Measurements from ENCODE around the gene ZFAND6.
"Not testable (repeated sequence)": the region's sequence is repeated elsewhere in the genome, so short reads cannot be mapped to it uniquely, and the experiment has no call there.

The ZFAND6 gene

DNA sequence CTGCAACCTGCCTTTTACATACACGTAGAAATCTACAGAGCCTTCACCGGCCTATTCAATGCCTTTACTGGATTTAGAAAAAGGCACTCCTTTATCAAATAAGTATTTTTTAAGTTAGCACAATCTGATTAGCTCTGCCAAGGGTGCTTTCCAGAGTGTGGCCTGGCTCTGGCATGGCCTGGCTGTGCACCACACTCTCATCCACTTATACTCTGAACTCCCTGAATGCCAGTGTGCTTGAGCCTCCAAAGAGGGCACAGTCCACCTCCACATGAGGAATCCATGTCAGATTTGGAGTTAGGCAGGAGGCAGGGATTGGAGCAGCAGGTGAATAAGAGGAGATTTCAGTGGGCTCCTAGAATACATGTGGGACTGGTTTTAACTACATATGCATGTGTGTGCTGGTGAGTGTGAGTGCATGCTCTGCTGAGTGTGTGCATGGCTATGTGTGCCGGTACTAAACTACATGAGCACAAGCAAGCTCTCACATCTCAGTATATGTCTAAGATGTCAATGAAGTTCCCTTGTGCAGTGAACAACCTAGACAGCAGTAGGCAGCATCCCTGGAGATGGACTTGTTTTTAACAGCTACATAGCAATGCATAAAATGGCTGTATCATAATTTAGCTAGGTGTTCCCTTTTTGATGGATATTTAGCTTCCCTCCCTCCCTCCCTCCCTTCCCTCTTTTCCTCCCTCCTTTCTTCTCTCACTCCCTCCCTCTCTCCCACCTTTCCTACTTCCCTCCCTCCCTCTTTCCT lies 17.8 kb upstream of the ZFAND6 start:
- no peaks in the 10 kb centered on the region for H3K79me2 ChIP-seq (ENCODE audit: insufficient read depth, low read length)
- no peaks in the 10 kb centered on the region for H3K9me3 ChIP-seq (ENCODE audit: insufficient read depth, low read depth, low read length)
- no peak overlapping the region for H2AFZ ChIP-seq (ENCODE audit: low read length)
- H3K9me2 ChIP-seq (replicated peaks; ENCODE audit: low read depth, low read length) = no peaks in the 10 kb centered on the region
- H3K27me3 ChIP-seq (ENCODE audit: insufficient read depth, low read length, poor library complexity, severe bottlenecking) = no peaks in the 10 kb centered on the region
- H3K4me3 ChIP-seq (ENCODE audit: low read length, poor library complexity, severe bottlenecking) = no peak overlapping the region
- no peak overlapping the region for H3K4me2 ChIP-seq (ENCODE audit: low read depth, low read length, poor library complexity, severe bottlenecking)
- H4K20me1 ChIP-seq (ENCODE audit: insufficient read depth, low read length, poor library complexity, severe bottlenecking) = no peaks in the 10 kb centered on the region
- H3F3A ChIP-seq (ENCODE audit: low read depth) = no peaks in the 10 kb centered on the region
- no peaks in the 10 kb centered on the region for H3K36me3 ChIP-seq (ENCODE audit: insufficient read depth, low read length)
- TF ChIP-seq, protein P1, sequence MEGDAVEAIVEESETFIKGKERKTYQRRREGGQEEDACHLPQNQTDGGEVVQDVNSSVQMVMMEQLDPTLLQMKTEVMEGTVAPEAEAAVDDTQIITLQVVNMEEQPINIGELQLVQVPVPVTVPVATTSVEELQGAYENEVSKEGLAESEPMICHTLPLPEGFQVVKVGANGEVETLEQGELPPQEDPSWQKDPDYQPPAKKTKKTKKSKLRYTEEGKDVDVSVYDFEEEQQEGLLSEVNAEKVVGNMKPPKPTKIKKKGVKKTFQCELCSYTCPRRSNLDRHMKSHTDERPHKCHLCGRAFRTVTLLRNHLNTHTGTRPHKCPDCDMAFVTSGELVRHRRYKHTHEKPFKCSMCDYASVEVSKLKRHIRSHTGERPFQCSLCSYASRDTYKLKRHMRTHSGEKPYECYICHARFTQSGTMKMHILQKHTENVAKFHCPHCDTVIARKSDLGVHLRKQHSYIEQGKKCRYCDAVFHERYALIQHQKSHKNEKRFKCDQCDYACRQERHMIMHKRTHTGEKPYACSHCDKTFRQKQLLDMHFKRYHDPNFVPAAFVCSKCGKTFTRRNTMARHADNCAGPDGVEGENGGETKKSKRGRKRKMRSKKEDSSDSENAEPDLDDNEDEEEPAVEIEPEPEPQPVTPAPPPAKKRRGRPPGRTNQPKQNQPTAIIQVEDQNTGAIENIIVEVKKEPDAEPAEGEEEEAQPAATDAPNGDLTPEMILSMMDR (conservative IDR thresholded peaks at IDR 0.05; ENCODE audit: low read length) = no peak
- H3K4me1 ChIP-seq (ENCODE audit: insufficient read depth, low read length, poor library complexity, severe bottlenecking) = no peaks in the 10 kb centered on the region
- no peak overlapping the region for H3K9ac ChIP-seq (ENCODE audit: low read depth, low read length, poor library complexity, severe bottlenecking)

DNA sequence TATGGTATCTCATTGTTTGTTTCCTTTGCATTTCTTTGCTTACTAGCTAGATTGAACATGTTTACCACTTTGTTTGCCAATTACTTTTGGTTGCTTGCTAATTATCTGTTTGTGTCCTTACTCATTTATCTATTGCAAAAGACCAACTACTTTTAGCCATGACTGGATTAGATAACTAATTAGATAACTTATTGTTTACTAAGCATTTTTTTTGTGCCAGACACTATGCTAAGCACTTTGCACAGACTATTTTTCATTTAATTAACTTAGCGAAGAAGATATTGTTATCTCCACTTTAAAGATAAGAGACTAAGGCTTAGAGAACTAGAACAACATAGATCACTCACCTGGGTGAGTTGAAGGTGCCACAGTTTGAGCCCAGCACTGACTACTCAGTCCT lies 16.9 kb upstream of the ZFAND6 start:
- H3K9ac ChIP-seq (ENCODE audit: low read depth, low read length, poor library complexity, severe bottlenecking) = no peak overlapping the region
- H3K4me1 ChIP-seq (ENCODE audit: insufficient read depth, low read length, poor library complexity, severe bottlenecking) = no peaks in the 10 kb centered on the region
- H3K27me3 ChIP-seq (ENCODE audit: insufficient read depth, low read length, poor library complexity, severe bottlenecking) = no peaks in the 10 kb centered on the region
- TF ChIP-seq, protein P1 (conservative IDR thresholded peaks at IDR 0.05; ENCODE audit: low read length) = no peak
- no peak for TF ChIP-seq EZH2phosphoT487 (IDR thresholded peaks at IDR 0.05; ENCODE audit: borderline replicate concordance)
- H4K20me1 ChIP-seq (ENCODE audit: insufficient read depth, low read length, poor library complexity, severe bottlenecking) = no peaks in the 10 kb centered on the region
- no peaks in the 10 kb centered on the region for H3F3A ChIP-seq (ENCODE audit: low read depth)
- H2AFZ ChIP-seq (ENCODE audit: low read length) = no peak overlapping the region
- H3K36me3 ChIP-seq (ENCODE audit: insufficient read depth, low read length) = no peaks in the 10 kb centered on the region
- no peak overlapping the region for H3K4me2 ChIP-seq (ENCODE audit: low read depth, low read length, poor library complexity, severe bottlenecking)
- H3K4me3 ChIP-seq (ENCODE audit: low read length, poor library complexity, severe bottlenecking) = no peak overlapping the region
- no peaks in the 10 kb centered on the region for H3K79me2 ChIP-seq (ENCODE audit: insufficient read depth, low read length)
- no peaks in the 10 kb centered on the region for H3K9me3 ChIP-seq (ENCODE audit: insufficient read depth, low read depth, low read length)
- no peaks in the 10 kb centered on the region for H3K9me2 ChIP-seq (replicated peaks; ENCODE audit: low read depth, low read length)

DNA sequence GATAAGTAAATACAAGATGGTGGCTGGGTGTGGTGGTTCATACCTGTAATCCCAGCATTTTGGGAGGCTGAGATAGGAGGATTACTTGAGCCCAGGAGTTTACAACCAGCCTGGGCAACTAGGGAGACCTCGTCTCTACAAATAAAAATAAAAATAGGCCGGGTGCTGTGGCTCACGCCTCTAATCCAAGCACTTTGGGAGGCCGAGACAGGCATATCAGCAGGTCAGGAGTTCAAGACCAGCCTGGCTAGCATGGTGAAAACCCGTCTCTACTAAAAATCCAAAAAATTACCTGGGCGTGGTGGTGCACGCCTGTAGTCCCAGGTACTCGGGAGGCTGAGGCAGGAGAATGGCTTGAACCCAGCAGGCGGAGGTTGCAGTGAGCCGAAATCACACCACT lies 14.3 kb upstream of the ZFAND6 start:
- not testable (repeated sequence) for H3K4me2 ChIP-seq (ENCODE audit: low read depth, low read length, poor library complexity, severe bottlenecking); H3K4me3 ChIP-seq (ENCODE audit: low read length, poor library complexity, severe bottlenecking); H2AFZ ChIP-seq (ENCODE audit: low read length); H3K4me1 ChIP-seq (ENCODE audit: insufficient read depth, low read length, poor library complexity, severe bottlenecking); H4K20me1 ChIP-seq (ENCODE audit: insufficient read depth, low read length, poor library complexity, severe bottlenecking); H3K9me2 ChIP-seq (replicated peaks; ENCODE audit: low read depth, low read length); H3K36me3 ChIP-seq (ENCODE audit: insufficient read depth, low read length); H3K9ac ChIP-seq (ENCODE audit: low read depth, low read length, poor library complexity, severe bottlenecking); H3K27me3 ChIP-seq (ENCODE audit: insufficient read depth, low read length, poor library complexity, severe bottlenecking); H3K9me3 ChIP-seq (ENCODE audit: insufficient read depth, low read depth, low read length); H3K79me2 ChIP-seq (ENCODE audit: insufficient read depth, low read length); H3F3A ChIP-seq (ENCODE audit: low read depth)

DNA sequence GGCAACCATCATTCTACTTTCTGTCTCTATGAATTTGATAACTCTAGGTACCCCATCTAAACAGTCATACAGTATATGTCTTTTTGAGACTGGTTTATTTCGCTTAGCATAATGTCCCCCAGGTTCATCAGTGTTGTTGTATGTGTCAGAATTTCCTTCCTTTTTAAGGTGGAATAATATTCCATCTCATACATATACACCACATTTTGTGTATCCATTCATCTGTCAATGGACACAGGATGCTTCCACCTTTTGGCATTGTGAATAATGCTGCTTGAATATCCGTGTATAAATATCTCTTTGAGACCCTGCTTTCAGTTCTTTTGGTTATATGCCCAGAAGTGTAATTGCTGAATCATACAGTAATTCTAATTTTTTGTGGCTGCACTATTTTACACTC lies 10.4 kb upstream of the ZFAND6 start:
- Histone ChIP-seq H3K4me3 (ENCODE audit: low read length, poor library complexity, severe bottlenecking) (no peak overlapping the region), H3K4me2 (ENCODE audit: low read depth, low read length, poor library complexity, severe bottlenecking) (no peak overlapping the region), H3K9me3 (ENCODE audit: insufficient read depth, low read depth, low read length) (no peaks in the 10 kb centered on the region), H3K79me2 (ENCODE audit: insufficient read depth, low read length) (no peaks in the 10 kb centered on the region), H2AFZ (ENCODE audit: low read length) (no peak overlapping the region), H3K4me1 (ENCODE audit: insufficient read depth, low read length, poor library complexity, severe bottlenecking) (no peaks in the 10 kb centered on the region), H3K9ac (ENCODE audit: low read depth, low read length, poor library complexity, severe bottlenecking) (no peak overlapping the region), H3K9me2 (replicated peaks; ENCODE audit: low read depth, low read length) (no peaks in the 10 kb centered on the region), H3K27me3 (ENCODE audit: insufficient read depth, low read length, poor library complexity, severe bottlenecking) (no peaks in the 10 kb centered on the region), H3K36me3 (ENCODE audit: insufficient read depth, low read length) (no peaks in the 10 kb centered on the region), H4K20me1 (ENCODE audit: insufficient read depth, low read length, poor library complexity, severe bottlenecking) (no peaks in the 10 kb centered on the region), H3F3A (ENCODE audit: low read depth) (no peaks in the 10 kb centered on the region)
- no peak for TF ChIP-seq EZH2phosphoT487 (IDR thresholded peaks at IDR 0.05; ENCODE audit: borderline replicate concordance)
- TF ChIP-seq, protein P1 (conservative IDR thresholded peaks at IDR 0.05; ENCODE audit: low read length) = no peak
